HG02623 (cell line): ENCODE results near the gene BABAM1.

ENCODE experiments used
- ATAC-seq: cut with Tn5 transposase; IDR thresholded peaks from one replicate; pipeline ENCODE4 v1.9.1; 2021; ENCODE audit warnings: moderate library complexity; ENCODE audit not compliant: unreplicated experiment

Gene BABAM1

GRCh38 chr19:17243211-17243829 lies 23.9 kb upstream of the BABAM1 start:
- ATAC-seq: no peak

GRCh38 chr19:17243830-17244617 lies 23.2 kb upstream of the BABAM1 start:
- no peak for ATAC-seq

GRCh38 chr19:17244618-17245534 lies 22.4 kb upstream of the BABAM1 start:
- ATAC-seq: peak; percentile 22

- no peak for ATAC-seq
Observed at GRCh38 chr19:17245535-17245984, 21.7 kb upstream of the BABAM1 start, which contains the start of gene NR2F6. Gene NR2F6, minus strand, starts transcription at chr19:17245919. Its CDS starts 699 bp downstream, at chr19:17245220.

- ATAC-seq: no peak
Observed at GRCh38 chr19:17246681-17247425, 20.4 kb upstream of the BABAM1 start.

DNA sequence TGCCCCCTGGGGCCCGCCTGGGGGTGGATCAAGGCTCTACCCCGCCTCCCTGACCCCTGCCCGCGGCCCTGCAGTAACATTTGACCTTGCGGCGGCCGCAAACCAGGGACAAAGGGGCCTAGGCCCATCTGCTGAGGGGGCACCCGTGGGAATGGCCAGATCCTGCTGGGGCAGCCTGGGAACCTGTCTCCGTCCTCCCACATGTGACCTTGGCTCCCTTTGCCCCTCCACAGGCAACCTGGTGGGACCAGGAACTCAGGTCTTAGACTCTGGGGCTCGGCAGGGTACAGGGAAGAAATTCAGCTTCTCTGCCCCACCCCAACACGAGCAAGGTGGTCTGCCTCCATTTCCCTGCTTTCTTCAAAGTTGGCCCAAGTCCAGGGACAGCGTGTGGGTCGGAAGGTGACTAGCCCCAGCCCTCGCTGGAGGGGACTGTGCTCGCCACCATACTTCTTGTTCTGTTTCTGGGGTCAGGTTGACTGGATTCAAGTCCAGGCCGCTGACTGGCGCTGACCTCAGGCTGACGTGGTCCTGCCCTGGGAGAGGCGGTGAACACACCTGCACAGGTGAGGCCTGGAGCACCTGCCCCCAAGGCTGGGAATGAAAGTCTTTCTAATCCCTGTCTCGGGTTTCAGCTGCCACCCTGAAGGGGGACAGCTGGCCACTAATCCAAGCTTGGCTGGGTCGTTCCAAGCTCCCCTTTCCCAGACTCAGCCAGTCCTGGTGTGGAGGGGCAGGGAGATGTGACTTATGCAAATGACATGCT lies 19.0 kb upstream of the BABAM1 start:
- ATAC-seq: no peak

GRCh38 chr19:17249887-17250548 lies 17.2 kb upstream of the BABAM1 start:
- no peak for ATAC-seq

DNA sequence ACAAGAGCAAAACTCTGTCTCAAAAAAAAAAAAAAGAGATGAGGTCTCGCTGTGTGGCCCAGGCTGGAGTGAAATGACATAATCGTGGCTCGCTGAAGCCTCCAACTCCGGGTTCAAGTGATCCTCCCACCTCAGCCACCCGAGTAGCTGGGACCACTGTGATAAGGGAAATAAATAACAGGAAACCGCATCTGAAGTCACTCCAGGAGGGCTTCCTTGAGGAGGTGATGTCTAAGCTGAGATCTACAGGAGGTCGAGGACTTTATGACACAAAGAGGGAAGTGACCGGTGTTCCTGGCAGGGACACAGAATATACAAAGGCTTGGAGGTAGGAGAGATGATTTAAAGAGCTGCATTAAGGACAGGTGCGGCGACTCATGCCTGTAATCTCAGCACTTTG lies 12.6 kb upstream of the BABAM1 start:
- no peak for ATAC-seq

DNA sequence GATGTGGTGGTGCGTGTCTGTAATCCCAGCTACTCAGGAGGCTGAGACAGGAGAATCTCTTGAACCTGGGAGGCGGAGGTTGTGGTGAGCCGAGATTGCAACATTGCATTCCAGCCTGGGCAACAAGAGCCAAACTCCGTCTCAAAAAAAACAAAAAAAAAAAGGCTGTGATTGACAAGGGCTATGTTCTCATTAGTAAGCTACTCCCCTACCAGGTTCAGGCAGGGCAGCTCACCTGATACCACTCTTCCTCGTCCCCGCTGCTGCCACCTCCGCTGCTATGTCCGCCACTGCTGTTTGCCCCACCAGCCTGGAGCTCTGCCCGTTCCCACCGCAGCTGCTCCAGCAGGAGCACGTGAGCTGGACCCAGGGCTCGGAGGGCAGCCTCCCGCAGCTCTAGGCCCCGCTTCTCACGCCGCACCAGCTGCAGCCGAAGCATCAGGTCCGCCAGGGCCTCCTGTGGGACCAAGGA lies 12.1 kb upstream of the BABAM1 start:
- no peak for ATAC-seq

- ATAC-seq: no peak
Observed at GRCh38 chr19:17256130-17256529, 11.1 kb upstream of the BABAM1 start.

DNA sequence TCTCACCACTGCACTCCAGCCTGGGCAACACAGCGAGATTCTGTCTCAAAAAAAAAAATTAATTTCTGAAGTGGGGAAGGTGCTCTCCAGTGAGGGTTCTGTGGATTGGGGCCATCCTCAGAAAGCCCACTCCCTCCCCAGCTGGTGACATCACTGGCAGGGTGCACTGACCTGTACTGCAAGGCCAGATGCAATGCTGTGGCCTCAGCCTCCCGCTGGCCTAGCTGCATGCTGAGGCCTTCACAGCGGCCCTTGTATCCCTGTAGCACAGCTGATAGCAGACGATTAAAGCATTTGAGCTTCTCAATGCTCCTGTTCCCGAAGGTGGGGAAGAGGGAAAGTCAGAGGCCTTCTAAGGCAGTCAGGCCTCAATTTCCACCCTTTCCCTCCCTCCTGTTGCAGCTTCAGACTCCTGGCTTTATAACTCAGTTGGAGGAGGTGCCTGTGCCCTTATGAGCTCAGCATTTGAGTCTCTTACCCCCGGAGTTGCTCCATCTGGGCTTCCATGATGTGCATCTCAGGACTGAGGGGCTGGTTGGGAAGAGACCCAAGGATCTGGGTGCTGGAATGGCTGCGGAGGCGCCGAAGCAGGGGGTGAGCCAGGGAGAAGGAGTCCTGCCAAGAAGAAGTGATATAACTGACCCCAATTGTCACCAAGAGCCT lies 8.0 kb upstream of the BABAM1 start:
- no peak for ATAC-seq

DNA sequence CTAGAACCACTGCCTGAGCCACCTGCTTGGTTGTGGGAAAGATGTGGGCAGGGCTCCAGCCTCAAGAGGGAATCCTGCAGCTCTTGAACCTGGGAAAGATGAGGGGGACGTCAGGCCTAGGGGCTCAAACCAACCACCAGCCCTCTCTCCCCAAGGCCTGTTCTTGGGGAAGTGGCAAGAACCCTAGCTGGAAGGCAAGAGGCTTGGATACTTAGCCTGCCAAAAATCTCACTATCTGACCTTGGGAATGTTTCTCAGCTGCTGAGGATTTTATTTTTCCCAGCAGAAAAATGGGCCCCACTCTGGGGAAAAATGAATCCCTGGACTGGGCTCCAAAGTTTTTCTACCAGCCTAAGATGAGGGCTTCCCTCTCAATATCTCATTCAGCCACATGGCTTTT lies 7.3 kb upstream of the BABAM1 start:
- no peak for ATAC-seq

GRCh38 chr19:17260842-17261325 lies 6.4 kb upstream of the BABAM1 start:
- ATAC-seq: peak; percentile 50

GRCh38 chr19:17262557-17262956 lies 4.7 kb upstream of the BABAM1 start:
- no peak for ATAC-seq

- ATAC-seq: no peak
Observed at GRCh38 chr19:17263712-17264640, 3.3 kb upstream of the BABAM1 start.

GRCh38 chr19:17264641-17264979 lies 2.6 kb upstream of the BABAM1 start, which contains the start of gene USHBP1:
Gene USHBP1, minus strand, starts transcription at chr19:17264745. Its CDS starts 446 bp downstream, at chr19:17264299.
- ATAC-seq: no peak

DNA sequence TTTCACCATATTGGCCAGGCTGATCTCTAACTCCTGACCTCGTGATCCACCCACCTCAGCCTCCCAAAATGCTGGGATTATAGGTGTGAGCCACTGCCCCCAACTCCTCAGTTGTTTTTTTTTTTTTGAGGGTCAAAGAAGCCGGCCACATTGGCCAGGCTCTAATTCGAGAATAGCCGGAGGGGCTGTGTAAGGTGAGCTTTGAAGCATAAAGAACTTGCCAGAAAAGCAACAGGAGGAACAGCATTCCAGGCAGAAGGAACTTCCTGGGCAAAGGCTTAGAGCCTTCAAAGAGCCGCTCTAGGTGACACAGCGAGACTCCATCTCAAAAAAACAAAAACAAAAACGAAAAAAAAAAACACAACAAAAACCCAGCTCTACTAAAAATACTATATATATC lies 1.2 kb upstream of the BABAM1 start:
- no peak for ATAC-seq
